ENCODE results near the gene CISTR. TPM values are rescaled to one million over a fixed set of nuclear protein-coding genes. Genes with fewer than 3 reads are reported as not detected.

Gene CISTR
- total RNA-seq, 2 donors from 2014 or later: not detected

- no peak overlapping the region for H3K9ac ChIP-seq (ENCODE audit: extremely low read depth, low read length, poor library complexity, severe bottlenecking)
- H3K4me3 ChIP-seq (ENCODE audit: low read length): no peak overlapping the region
- no peaks in the 10 kb centered on the region for H3K4me1 ChIP-seq (ENCODE audit: control insufficient read depth, insufficient read depth, low read length)
- Mint-ChIP-seq H3K4me1 (peaks cover 15% of the 10 kb centered on the region), H3K9me3 (no peaks in the 10 kb centered on the region), H3K27me3 (ENCODE audit: insufficient read depth) (peaks cover 87% of the 10 kb centered on the region), H3K27ac (no peak overlapping the region), H3K4me3 (no peak overlapping the region), H3K36me3 (ENCODE audit: low read depth) (no peaks in the 10 kb centered on the region)
- peaks cover 95% of the 10 kb centered on the region for H3K27me3 ChIP-seq (ENCODE audit: control insufficient read depth, insufficient read depth, low read length, poor library complexity, severe bottlenecking)
- no peaks in the 10 kb centered on the region for H3K9me3 ChIP-seq (ENCODE audit: control insufficient read depth, low read length)
- no peak for DNase-seq
- WGBS, 2 experiments (ENCODE audit: insufficient coverage in 1 of 2, insufficient read length in 1 of 2): 57 to 84% methylated on average over 1 to 3 of the region's 3 CpGs
- H3K36me3 ChIP-seq (ENCODE audit: control insufficient read depth, insufficient read depth, low read length): no peaks in the 10 kb centered on the region
- no peak for TF ChIP-seq CTCF (conservative IDR thresholded peaks at IDR 0.05)
- H3K27ac ChIP-seq (ENCODE audit: low read depth, low read length): no peak overlapping the region
Observed at GRCh38 chr12:53698948-53699677, 52.7 kb downstream of the CISTR start.

- H3K9ac ChIP-seq (ENCODE audit: extremely low read depth, low read length, poor library complexity, severe bottlenecking): no peak overlapping the region
- 52 to 53% methylated on average over 8 to 22 of the region's 24 CpGs for WGBS, 2 experiments (ENCODE audit: insufficient coverage in 1 of 2, insufficient read length in 1 of 2)
- H3K4me3 Mint-ChIP-seq: peak overlapping the region; percentile 54
Observed at GRCh38 chr12:53696655-53697331, 55.0 kb downstream of the CISTR start.

More at GRCh38 chr12:53696655-53697331, 55.0 kb downstream of the CISTR start:
- Mint-ChIP-seq H3K36me3 (ENCODE audit: low read depth) (no peaks in the 10 kb centered on the region), H3K27me3 (ENCODE audit: insufficient read depth) (peaks cover 81% of the 10 kb centered on the region), H3K9me3 (no peaks in the 10 kb centered on the region), H3K27ac (peak overlapping the region; percentile 20), H3K4me1 (peaks cover 13% of the 10 kb centered on the region)
- peak overlapping the region; percentile 71 for H3K4me3 ChIP-seq (ENCODE audit: low read length)
- no peak overlapping the region for H3K27ac ChIP-seq (ENCODE audit: low read depth, low read length)
- no peaks in the 10 kb centered on the region for H3K9me3 ChIP-seq (ENCODE audit: control insufficient read depth, low read length)
- H3K4me1 ChIP-seq (ENCODE audit: control insufficient read depth, insufficient read depth, low read length): no peaks in the 10 kb centered on the region
- peaks cover 83% of the 10 kb centered on the region for H3K27me3 ChIP-seq (ENCODE audit: control insufficient read depth, insufficient read depth, low read length, poor library complexity, severe bottlenecking)
- no peaks in the 10 kb centered on the region for H3K36me3 ChIP-seq (ENCODE audit: control insufficient read depth, insufficient read depth, low read length)
- no peak for DNase-seq
- no peak for TF ChIP-seq CTCF (conservative IDR thresholded peaks at IDR 0.05)

Other genes with a start within 250 kb of the CISTR start
- gene NPFF, start 244.5 kb downstream of the CISTR start, total RNA-seq: not detected
- 10 to 100 TPM; 29.0 to 36.6 TPM for gene ATF7, start 125.6 kb downstream of the CISTR start, total RNA-seq
- gene ATP5MC2, start 75.9 kb downstream of the CISTR start, total RNA-seq: 100 to 1,000 TPM; 299 to 307 TPM
- gene CALCOCO1, start 24.5 kb downstream of the CISTR start, total RNA-seq: 10 to 100 TPM; 41.4 to 45.7 TPM
- gene HOXC13, start 186.9 kb upstream of the CISTR start, total RNA-seq: not detected
- not detected for gene HOXC12, start 202.9 kb upstream of the CISTR start, total RNA-seq
- gene HOXC11, start 221.1 kb upstream of the CISTR start, total RNA-seq: not detected
- not detected for gene HOTAIR, start 223.0 kb upstream of the CISTR start, total RNA-seq
- gene HOXC10, start 233.2 kb upstream of the CISTR start, total RNA-seq: not detected
- not detected for gene HOXC9, start 248.2 kb upstream of the CISTR start, total RNA-seq